Astrocyte of the spinal cord (primary cell): ENCODE data around the gene PPIL6.

Source experiments
- DNase-seq: peaks from one replicate; pipeline ENCODE4 v3.0.0; 2011; ENCODE audit warnings: low read depth, low spot score
- H3K4me3 ChIP-seq: 2 replicates; pipeline ENCODE4 v1.5.1; 2011; ENCODE audit warnings: low read depth, mild to moderate bottlenecking, low read length, moderate library complexity
- CTCF ChIP-seq: IDR thresholded peaks from 2 replicates; pipeline ENCODE4 v1.5.1; 2012; ENCODE audit warnings: low read depth, mild to moderate bottlenecking, low read length, inconsistent platforms
- in situ Hi-C: cut with HindIII; loops from 2 replicates; pipeline ENCODE4 v1.10.0; 2017; ENCODE audit warnings: low sequenced_read_pairs

Gene PPIL6

GRCh38 chr6:109349419-109349987, 90.9 kb downstream of the PPIL6 start:
- no peak overlapping the region for H3K4me3 ChIP-seq
- DNase-seq, result peak; percentile 52
- in situ Hi-C loops, result no loop called here
- no peak for TF ChIP-seq CTCF

GRCh38 chr6:109348226-109348625, 92.2 kb downstream of the PPIL6 start:
- no peak for TF ChIP-seq CTCF
- DNase-seq, result no peak
- in situ Hi-C loops, result no loop called here
- no peak overlapping the region for H3K4me3 ChIP-seq

- TF ChIP-seq CTCF, result no peak
- in situ Hi-C loops, result no loop called here
- DNase-seq, result no peak
- no peak overlapping the region for H3K4me3 ChIP-seq
Observed at GRCh38 chr6:109347779-109348178, 92.6 kb downstream of the PPIL6 start.

GRCh38 chr6:109345986-109346385, 94.4 kb downstream of the PPIL6 start:
- TF ChIP-seq CTCF, result no peak
- H3K4me3 ChIP-seq, result no peak overlapping the region
- no peak for DNase-seq
- in situ Hi-C loops, result no loop called here

- no peak overlapping the region for H3K4me3 ChIP-seq
- TF ChIP-seq CTCF, result no peak
- DNase-seq, result no peak
- in situ Hi-C loops, result no loop called here
Observed at GRCh38 chr6:109344226-109344625, 96.2 kb downstream of the PPIL6 start.

- no peak for DNase-seq
- no peak overlapping the region for H3K4me3 ChIP-seq
- in situ Hi-C loops, result no loop called here
- no peak for TF ChIP-seq CTCF
Observed at GRCh38 chr6:109343518-109343917, 96.9 kb downstream of the PPIL6 start.

- DNase-seq, result no peak
- TF ChIP-seq CTCF, result no peak
- no peak overlapping the region for H3K4me3 ChIP-seq
- in situ Hi-C loops, result no loop called here
Observed at GRCh38 chr6:109342911-109343310, 97.5 kb downstream of the PPIL6 start.
